SK-N-SH treated with all-trans-retinoic acid at 6 μM for 48 hours (cell line): ENCODE data around the gene MVB12B.

ENCODE experiments used
- ATAC-seq: fragments of 200-7000 bp; cut with Tn5 transposase; 3 replicates; pipeline ENCODE4 v1.9.1; 2020; ENCODE audit warnings: mild to moderate bottlenecking, moderate library complexity
- ARNTL ChIP-seq: fragments of 450-650 bp; formaldehyde crosslinking; IDR thresholded peaks from 2 replicates; pipeline ENCODE4 v1.5.0; 2020; ENCODE audit warnings: low read depth, mild to moderate bottlenecking, moderate library complexity, borderline replicate concordance
- CREB5 ChIP-seq: fragments of 250-450 bp; sonication (Bioruptor Pico); IDR thresholded peaks from 2 replicates; pipeline ENCODE4 v1.5.1; 2020; ENCODE audit warnings: low read depth, mild to moderate bottlenecking, moderate library complexity
- CSDC2 ChIP-seq: fragments of 250-450 bp; sonication (Bioruptor Pico); IDR thresholded peaks from 2 replicates; pipeline ENCODE4 v1.5.0; 2020; ENCODE audit warnings: mild to moderate bottlenecking, moderate library complexity
- CSRNP3 ChIP-seq: fragments of 250-450 bp; sonication (Bioruptor Pico); IDR thresholded peaks from 2 replicates; pipeline ENCODE4 v1.5.1; 2021; ENCODE audit warnings: mild to moderate bottlenecking, moderate library complexity
- GLIS3 ChIP-seq: fragments of 250-450 bp; sonication (Bioruptor Pico); IDR thresholded peaks from 2 replicates; pipeline ENCODE4 v1.5.0; 2020; ENCODE audit warnings: mild to moderate bottlenecking, moderate library complexity
- ISL1 ChIP-seq: fragments of 250-450 bp; sonication (Bioruptor Pico); IDR thresholded peaks from 2 replicates; pipeline ENCODE4 v2.1.2; 2022; ENCODE audit warnings: mild to moderate bottlenecking, moderate library complexity
- OSR1 ChIP-seq: fragments of 250-450 bp; sonication (Bioruptor Pico); IDR thresholded peaks from 2 replicates; pipeline ENCODE4 v1.8.0; 2022; ENCODE audit warnings: moderate library complexity, mild to moderate bottlenecking, inconsistent platforms
- PATZ1 ChIP-seq: fragments of 250-450 bp; sonication (Bioruptor Pico); IDR thresholded peaks from 2 replicates; pipeline ENCODE4 v1.8.0; 2020; ENCODE audit warnings: mild to moderate bottlenecking, moderate library complexity, borderline replicate concordance
- POU6F1 ChIP-seq: fragments of 250-450 bp; sonication (Bioruptor Pico); IDR thresholded peaks from 2 replicates; pipeline ENCODE4 v1.8.0; 2021; ENCODE audit warnings: low read depth, mild to moderate bottlenecking, moderate library complexity, borderline replicate concordance
- RARB ChIP-seq: fragments of 250-450 bp; sonication (Bioruptor Pico); IDR thresholded peaks from 2 replicates; pipeline ENCODE4 v1.8.0; 2021; ENCODE audit warnings: mild to moderate bottlenecking, moderate library complexity
- SNAI2 ChIP-seq: fragments of 250-450 bp; sonication (Bioruptor Pico); IDR thresholded peaks from 2 replicates; pipeline ENCODE4 v1.5.0; 2020; ENCODE audit warnings: mild to moderate bottlenecking, moderate library complexity
- TCF4 ChIP-seq: fragments of 250-450 bp; sonication (Bioruptor Pico); IDR thresholded peaks from 2 replicates; pipeline ENCODE4 v1.8.0; 2021; ENCODE audit warnings: mild to moderate bottlenecking, moderate library complexity, borderline replicate concordance
- TSHZ2 ChIP-seq: fragments of 250-450 bp; sonication (Bioruptor Pico); IDR thresholded peaks from 2 replicates; pipeline ENCODE4 v1.5.0; 2020; ENCODE audit warnings: mild to moderate bottlenecking, moderate library complexity
- ZC3H10 ChIP-seq: fragments of 250-450 bp; sonication (Bioruptor Pico); IDR thresholded peaks from 2 replicates; pipeline ENCODE4 v1.5.1; 2021; ENCODE audit warnings: mild to moderate bottlenecking, moderate library complexity
- ZFP3 ChIP-seq: fragments of 250-450 bp; sonication (Bioruptor Pico); IDR thresholded peaks from 2 replicates; pipeline ENCODE4 v1.5.0; 2020; ENCODE audit warnings: mild to moderate bottlenecking, moderate library complexity
- ZFP30 ChIP-seq: fragments of 450-650 bp; formaldehyde crosslinking; IDR thresholded peaks from 2 replicates; pipeline ENCODE4 v1.5.0; 2022; ENCODE audit warnings: mild to moderate bottlenecking, moderate library complexity
- ZNF565 ChIP-seq: fragments of 450-650 bp; formaldehyde crosslinking; conservative IDR thresholded peaks from 2 replicates; pipeline ENCODE4 v1.5.0; 2020; ENCODE audit warnings: low read depth, mild to moderate bottlenecking, moderate library complexity
- ZNF70 ChIP-seq: fragments of 450-650 bp; formaldehyde crosslinking; IDR thresholded peaks from 2 replicates; pipeline ENCODE4 v1.5.0; 2020; ENCODE audit warnings: mild to moderate bottlenecking, moderate library complexity
- ZNF8 ChIP-seq: fragments of 450-650 bp; formaldehyde crosslinking; IDR thresholded peaks from 2 replicates; pipeline ENCODE4 v1.5.0; 2020; ENCODE audit warnings: mild to moderate bottlenecking, moderate library complexity

Gene MVB12B

GRCh38 chr9:126459126-126459525 lies 132.5 kb downstream of the MVB12B start:
- no peak for TF ChIP-seq POU6F1 (CRISPR knock-in tag)
- TF ChIP-seq PATZ1 (CRISPR knock-in tag): no peak
- TF ChIP-seq ZFP30 (CRISPR knock-in tag): no peak
- TF ChIP-seq ARNTL (CRISPR knock-in tag): no peak
- no peak for TF ChIP-seq CREB5 (CRISPR knock-in tag)
- TF ChIP-seq RARB (CRISPR knock-in tag): no peak
- TF ChIP-seq ISL1 (CRISPR knock-in tag): no peak
- no peak for TF ChIP-seq TSHZ2 (CRISPR knock-in tag)
- no peak for TF ChIP-seq SNAI2
- no peak for TF ChIP-seq TCF4 (CRISPR knock-in tag)
- no peak for TF ChIP-seq OSR1 (CRISPR knock-in tag)
- no peak for TF ChIP-seq GLIS3
- no peak for TF ChIP-seq ZNF565 (CRISPR knock-in tag)
- no peak for TF ChIP-seq CSDC2
- TF ChIP-seq ZFP3 (CRISPR knock-in tag): no peak
- TF ChIP-seq ZNF8: no peak
- TF ChIP-seq CSRNP3 (CRISPR knock-in tag): no peak
- TF ChIP-seq ZNF70: no peak
- TF ChIP-seq ZC3H10 (CRISPR knock-in tag): no peak
- no peak for ATAC-seq

GRCh38 chr9:126459546-126459945 lies 132.9 kb downstream of the MVB12B start:
- ATAC-seq: no peak
- TF ChIP-seq CSDC2 (no peak), SNAI2 (no peak), ZC3H10 (CRISPR knock-in tag) (no peak), PATZ1 (CRISPR knock-in tag) (no peak), ZNF8 (no peak), ZNF565 (CRISPR knock-in tag) (no peak)
